Mucosa of descending colon (tissue), 3 donors: ENCODE measurements around the gene DLGAP1. TPM values are rescaled to one million over a fixed set of nuclear protein-coding genes. Genes with fewer than 3 reads are reported as not detected.

Source experiments
- ATAC-seq: fragments of 200-7000 bp; cut with Tn5 transposase; one replicate; pipeline ENCODE4 v1.9.1; 2020; ENCODE audit warnings: mild to moderate bottlenecking, moderate library complexity
- DNase-seq, 3 donors: peaks; one replicate each; pipeline ENCODE4 v3.0.0-alpha.2; 2020
- H3K36me3 ChIP-seq: fragments of 200-600 bp; one replicate; pipeline ENCODE4 v1.8.0; 2021; ENCODE audit warnings: low read depth, mild to moderate bottlenecking
- H3K4me1 ChIP-seq: fragments of 200-600 bp; one replicate; pipeline ENCODE4 v1.8.0; 2021; ENCODE audit warnings: low read depth, mild to moderate bottlenecking
- H3K4me3 ChIP-seq: fragments of 200-600 bp; one replicate; pipeline ENCODE4 v1.8.0; 2021; ENCODE audit warnings: mild to moderate bottlenecking
- H3K9me3 ChIP-seq: fragments of 200-600 bp; one replicate; pipeline ENCODE4 v1.8.0; 2021; ENCODE audit warnings: mild to moderate bottlenecking
- intact Hi-C, 2 donors: fragments of 100-400 bp; cut with DNase I in 1 of 2; cut with micrococcal nuclease in 1 of 2; formaldehyde crosslinking; loops; one replicate each; pipeline versions ENCODE4 v1.11.0 to v1.11.1; 2022; cut with DNase I, micrococcal nuclease
- total RNA-seq, 3 donors: library from RNA; stranded (reverse); fragmentation: NEBNext Ultra II Directional in 2 of 3; extraction: Animal tissue kit (Norgen Biotek cat#: 25700) in 2 of 3; gene quantifications; one replicate each; pipeline versions ENCODE4 v1.2.1 to v1.2.4, GENCODE V29; 2021 to 2023
- TF ChIP-seq, protein P1 (sequence below): fragments of 200-600 bp; IDR thresholded peaks from one replicate; pipeline ENCODE4 v1.8.0; 2022; ENCODE audit warnings: antibody characterized with exemption, mild to moderate bottlenecking
- donor health status: DM: no; HTN: no; CAD: no; lungs with moderate emphysema.
- donor health status: DM: no; HTN: no; CAD: no.
- donor health status: DM: no; HTN: yes; CAD: no.

The DLGAP1 gene
- total RNA-seq, 3 donors from 2014 or later, result 0.46 to 6.8 (median 4.1) TPM

- Histone ChIP-seq H3K36me3 (no peaks in the 10 kb centered on the region), H3K4me3 (no peak overlapping the region), H3K4me1 (no peaks in the 10 kb centered on the region), H3K9me3 (no peaks in the 10 kb centered on the region)
- ATAC-seq, result no peak
- TF ChIP-seq, protein P1, sequence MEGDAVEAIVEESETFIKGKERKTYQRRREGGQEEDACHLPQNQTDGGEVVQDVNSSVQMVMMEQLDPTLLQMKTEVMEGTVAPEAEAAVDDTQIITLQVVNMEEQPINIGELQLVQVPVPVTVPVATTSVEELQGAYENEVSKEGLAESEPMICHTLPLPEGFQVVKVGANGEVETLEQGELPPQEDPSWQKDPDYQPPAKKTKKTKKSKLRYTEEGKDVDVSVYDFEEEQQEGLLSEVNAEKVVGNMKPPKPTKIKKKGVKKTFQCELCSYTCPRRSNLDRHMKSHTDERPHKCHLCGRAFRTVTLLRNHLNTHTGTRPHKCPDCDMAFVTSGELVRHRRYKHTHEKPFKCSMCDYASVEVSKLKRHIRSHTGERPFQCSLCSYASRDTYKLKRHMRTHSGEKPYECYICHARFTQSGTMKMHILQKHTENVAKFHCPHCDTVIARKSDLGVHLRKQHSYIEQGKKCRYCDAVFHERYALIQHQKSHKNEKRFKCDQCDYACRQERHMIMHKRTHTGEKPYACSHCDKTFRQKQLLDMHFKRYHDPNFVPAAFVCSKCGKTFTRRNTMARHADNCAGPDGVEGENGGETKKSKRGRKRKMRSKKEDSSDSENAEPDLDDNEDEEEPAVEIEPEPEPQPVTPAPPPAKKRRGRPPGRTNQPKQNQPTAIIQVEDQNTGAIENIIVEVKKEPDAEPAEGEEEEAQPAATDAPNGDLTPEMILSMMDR, result no peak
- intact Hi-C loops, result loop anchor here in 1 of 2 donors (10.0 kb wide), 1 partner anchor 169 kb away; no protein-coding TSS in a partner anchor
- no peak for DNase-seq
Measured at GRCh38 chr18:3874125-3874524, 581.0 kb downstream of the DLGAP1 start.

- intact Hi-C loops, result loop anchor here in 1 of 2 donors (10.0 kb wide), 1 partner anchor 169 kb away; no protein-coding TSS in a partner anchor
- TF ChIP-seq, protein P1, result no peak
- Histone ChIP-seq H3K9me3 (no peaks in the 10 kb centered on the region), H3K4me1 (no peaks in the 10 kb centered on the region), H3K4me3 (no peak overlapping the region), H3K36me3 (no peaks in the 10 kb centered on the region)
- DNase-seq (no peak), ATAC-seq (no peak)
Measured at GRCh38 chr18:3873698-3874097, 581.4 kb downstream of the DLGAP1 start.

- DNase-seq, result no peak
- ATAC-seq, result no peak
- intact Hi-C loops, result loop anchor here in 1 of 2 donors (10.0 kb wide), 1 partner anchor 168 kb away; no protein-coding TSS in a partner anchor
- Histone ChIP-seq H3K4me1 (no peaks in the 10 kb centered on the region), H3K9me3 (no peaks in the 10 kb centered on the region), H3K36me3 (no peaks in the 10 kb centered on the region), H3K4me3 (no peak overlapping the region)
- TF ChIP-seq, protein P1, result no peak
Measured at GRCh38 chr18:3873211-3873610, 581.9 kb downstream of the DLGAP1 start.

DNA sequence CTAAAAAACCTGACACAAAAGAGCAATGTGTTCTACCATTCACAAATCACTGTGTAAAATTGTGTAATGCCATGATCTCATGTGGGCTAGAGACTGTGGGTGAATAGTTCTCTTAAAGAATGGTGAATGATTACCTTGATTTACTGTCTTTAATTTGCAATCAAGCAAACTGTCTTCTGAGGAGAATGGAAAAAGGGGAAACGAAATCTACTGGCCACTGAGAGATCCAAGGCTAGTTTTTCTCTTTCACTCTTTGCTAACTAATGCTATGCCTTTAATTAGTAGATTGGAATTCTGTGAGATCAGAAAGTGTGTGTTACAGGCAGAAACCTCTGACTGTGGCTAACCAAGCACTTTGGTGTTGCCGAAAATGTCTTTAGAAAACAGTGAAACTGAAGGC is 582.5 kb downstream of the DLGAP1 start:
- DNase-seq (no peak), ATAC-seq (no peak)
- TF ChIP-seq, protein P1, result no peak
- Histone ChIP-seq H3K9me3 (no peaks in the 10 kb centered on the region), H3K4me3 (no peak overlapping the region), H3K36me3 (no peaks in the 10 kb centered on the region), H3K4me1 (no peaks in the 10 kb centered on the region)
- intact Hi-C loops, result loop anchor here in 1 of 2 donors (10.0 kb wide), 1 partner anchor 168 kb away; no protein-coding TSS in a partner anchor

DNA sequence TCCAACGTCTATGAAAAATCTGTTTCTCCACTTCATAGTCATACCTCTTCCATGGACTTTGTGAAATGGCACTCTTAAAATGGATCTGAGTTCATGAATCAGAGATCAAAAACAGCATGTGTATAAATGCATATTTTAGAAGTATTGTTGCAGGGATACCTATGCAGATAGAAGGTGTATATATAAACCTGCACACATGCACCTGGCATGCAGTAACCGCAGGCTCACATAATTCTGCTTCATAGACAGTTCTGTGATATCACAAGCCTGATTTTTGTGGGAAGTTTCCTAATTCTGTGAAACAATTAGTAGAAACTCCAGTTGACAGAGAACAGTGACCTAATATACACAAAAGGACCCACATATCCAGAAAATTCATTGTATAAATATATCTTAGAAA is 583.4 kb downstream of the DLGAP1 start:
- no peaks in the 10 kb centered on the region for H3K36me3 ChIP-seq
- H3K4me1 ChIP-seq, result no peaks in the 10 kb centered on the region
- intact Hi-C loops, result loop anchor here in 1 of 2 donors (10.0 kb wide), 1 partner anchor 167 kb away; no protein-coding TSS in a partner anchor
- H3K4me3 ChIP-seq, result no peak overlapping the region
- TF ChIP-seq, protein P1, result no peak
- H3K9me3 ChIP-seq, result no peaks in the 10 kb centered on the region
- DNase-seq (no peak), ATAC-seq (no peak)
